ENCODE data around the gene NAA80. TPM values are rescaled to one million over a fixed set of nuclear protein-coding genes. Genes with fewer than 3 reads are reported as not detected.

Gene NAA80
- total RNA-seq, 1 donor from 2014 or later, result 16.2 TPM

- peak overlapping the region; percentile 99 for H3K27ac Mint-ChIP-seq (ENCODE audit: unreplicated experiment)
- H3K27me3 Mint-ChIP-seq (ENCODE audit: unreplicated experiment), result no peaks in the 10 kb centered on the region
- no peaks in the 10 kb centered on the region for H3K9me3 Mint-ChIP-seq (ENCODE audit: unreplicated experiment)
- TF ChIP-seq CTCF (IDR thresholded peaks at IDR 0.05), result peak; percentile 67
- DNase-seq (ENCODE audit: extremely low spot score, unreplicated experiment), result peak; percentile 95
- H3K4me1 Mint-ChIP-seq (ENCODE audit: unreplicated experiment), result peaks cover 32% of the 10 kb centered on the region
- H3K36me3 Mint-ChIP-seq (ENCODE audit: unreplicated experiment), result peaks cover 3% of the 10 kb centered on the region
- H3K4me3 Mint-ChIP-seq (ENCODE audit: unreplicated experiment), result peak overlapping the region; percentile 82
These were observed 22.3 kb upstream of the NAA80 start for GRCh38 chr3:50321336-50322114.

GRCh38 chr3:50320853-50321335 is 21.7 kb upstream of the NAA80 start:
- Mint-ChIP-seq H3K9me3 (ENCODE audit: unreplicated experiment) (no peaks in the 10 kb centered on the region), H3K4me1 (ENCODE audit: unreplicated experiment) (peaks cover 32% of the 10 kb centered on the region), H3K27me3 (ENCODE audit: unreplicated experiment) (no peaks in the 10 kb centered on the region), H3K36me3 (ENCODE audit: unreplicated experiment) (peaks cover 7% of the 10 kb centered on the region), H3K4me3 (ENCODE audit: unreplicated experiment) (peak overlapping the region; percentile 84), H3K27ac (ENCODE audit: unreplicated experiment) (peak overlapping the region; percentile 60)
- DNase-seq (ENCODE audit: extremely low spot score, unreplicated experiment), result peak; percentile 91
- no peak for TF ChIP-seq CTCF (IDR thresholded peaks at IDR 0.05)

- DNase-seq (ENCODE audit: extremely low spot score, unreplicated experiment), result no peak
- H3K4me1 Mint-ChIP-seq (ENCODE audit: unreplicated experiment), result peaks cover 33% of the 10 kb centered on the region
These were observed 20.9 kb upstream of the NAA80 start for GRCh38 chr3:50319894-50320625.

GRCh38 chr3:50319181-50319893 is 20.1 kb upstream of the NAA80 start:
- Mint-ChIP-seq H3K9me3 (ENCODE audit: unreplicated experiment) (no peaks in the 10 kb centered on the region), H3K36me3 (ENCODE audit: unreplicated experiment) (peaks cover 7% of the 10 kb centered on the region), H3K4me1 (ENCODE audit: unreplicated experiment) (peaks cover 28% of the 10 kb centered on the region), H3K27ac (ENCODE audit: unreplicated experiment) (peak overlapping the region; percentile 27), H3K27me3 (ENCODE audit: unreplicated experiment) (no peaks in the 10 kb centered on the region), H3K4me3 (ENCODE audit: unreplicated experiment) (peak overlapping the region; percentile 14)
- TF ChIP-seq CTCF (IDR thresholded peaks at IDR 0.05), result no peak
- no peak for DNase-seq (ENCODE audit: extremely low spot score, unreplicated experiment)

More at GRCh38 chr3:50319894-50320625, 20.9 kb upstream of the NAA80 start:
- Mint-ChIP-seq H3K36me3 (ENCODE audit: unreplicated experiment) (peaks cover 7% of the 10 kb centered on the region), H3K9me3 (ENCODE audit: unreplicated experiment) (no peaks in the 10 kb centered on the region), H3K4me3 (ENCODE audit: unreplicated experiment) (peak overlapping the region; percentile 84), H3K27me3 (ENCODE audit: unreplicated experiment) (no peaks in the 10 kb centered on the region), H3K27ac (ENCODE audit: unreplicated experiment) (peak overlapping the region; percentile 60)
- no peak for TF ChIP-seq CTCF (IDR thresholded peaks at IDR 0.05)
